HEK293T (cell line): ENCODE data around the gene CAV3.

Experiments
- BHLHE40 ChIP-seq: fragments of 450-650 bp; IDR thresholded peaks from 2 replicates; pipeline ENCODE4 v1.6.1; 2016; ENCODE audit warnings: mild to moderate bottlenecking, moderate library complexity, borderline replicate concordance
- FOXA1 ChIP-seq: fragments of 450-650 bp; IDR thresholded peaks from 2 replicates; pipeline ENCODE4 v1.6.1; 2016; ENCODE audit warnings: mild to moderate bottlenecking
- PKNOX1 ChIP-seq: fragments of 450-650 bp; IDR thresholded peaks from 2 replicates; pipeline ENCODE4 v1.6.1; 2016
- SUZ12 ChIP-seq: fragments of 450-650 bp; IDR thresholded peaks from 2 replicates; pipeline ENCODE4 v1.6.1; 2016; ENCODE audit warnings: mild to moderate bottlenecking

GRCh38 chr3:8741581-8742261 is 8.1 kb downstream of the CAV3 start:
- TF ChIP-seq FOXA1 (no peak), BHLHE40 (no peak), SUZ12 (no peak), PKNOX1 (no peak)
